Kidney glomerular epithelial cell (primary cell): Measurements from ENCODE around the gene VSIG10L2.
A peak's percentile ranks its signal among the peaks of the same experiment; 100 is the strongest.
"Not testable (repeated sequence)": the region's sequence is repeated elsewhere in the genome, so short reads cannot be mapped to it uniquely, and the experiment has no call there.

Experiments
- DNase-seq: peaks from one replicate; lab custom pipeline; 2025; lab: John Stamatoyannopoulos, UW

VSIG10L2 gene

GRCh38 chr11:125967515-125967914 is 21.7 kb downstream of the VSIG10L2 start:
- no peak for DNase-seq

GRCh38 chr11:125968354-125968753 is 22.5 kb downstream of the VSIG10L2 start:
- DNase-seq = no peak

- DNase-seq = no peak
Measured at GRCh38 chr11:125971618-125972017, 25.8 kb downstream of the VSIG10L2 start.

GRCh38 chr11:125974284-125974683 is 28.4 kb downstream of the VSIG10L2 start:
- no peak for DNase-seq

GRCh38 chr11:125975634-125976033 is 29.8 kb downstream of the VSIG10L2 start:
- no peak for DNase-seq

DNA sequence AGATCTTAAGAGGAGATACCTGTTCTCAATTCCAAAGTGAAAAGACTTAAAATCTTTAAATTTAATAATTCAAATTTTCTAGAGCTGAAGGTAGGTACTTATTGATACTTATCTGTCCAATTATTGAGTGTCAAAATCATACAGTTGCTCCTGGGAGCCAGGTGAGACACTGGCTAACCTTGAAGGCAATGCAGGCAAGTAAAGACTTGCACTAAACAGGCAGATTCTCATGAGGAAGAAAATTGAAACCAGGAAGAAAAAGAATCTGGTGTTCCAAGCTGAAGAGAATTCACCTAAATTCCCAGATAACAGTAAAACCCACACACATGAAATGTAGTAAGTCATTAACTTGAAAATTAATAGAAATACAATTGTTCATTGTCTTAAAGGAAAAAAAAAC is 30.3 kb downstream of the VSIG10L2 start:
- no peak for DNase-seq

GRCh38 chr11:125977333-125977732 is 31.5 kb downstream of the VSIG10L2 start:
- DNase-seq = no peak

DNA sequence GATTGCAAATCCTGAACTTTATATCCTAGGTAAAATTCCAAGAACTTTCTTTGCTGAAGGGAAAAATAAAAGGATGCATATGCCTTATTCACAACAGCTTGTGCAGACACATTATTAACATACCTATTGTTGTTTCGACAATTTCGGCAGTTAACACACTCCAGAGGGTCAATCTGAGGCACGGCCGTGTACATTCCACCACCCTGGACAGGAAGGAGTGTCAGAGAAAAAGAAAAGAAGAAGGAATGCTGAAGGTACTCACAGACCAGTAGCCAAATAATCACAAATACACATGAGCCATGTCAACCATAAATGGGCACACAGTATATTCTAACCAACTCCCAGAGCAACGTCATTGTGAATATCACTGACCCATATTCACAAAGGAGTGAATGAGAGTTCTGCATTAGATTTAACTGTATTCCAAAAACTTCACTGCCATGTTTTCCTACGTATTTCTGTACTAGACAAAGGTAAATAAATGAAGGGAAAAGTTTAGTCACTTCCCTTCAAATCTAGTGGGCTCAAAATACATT is 32.4 kb downstream of the VSIG10L2 start:
- no peak for DNase-seq

DNA sequence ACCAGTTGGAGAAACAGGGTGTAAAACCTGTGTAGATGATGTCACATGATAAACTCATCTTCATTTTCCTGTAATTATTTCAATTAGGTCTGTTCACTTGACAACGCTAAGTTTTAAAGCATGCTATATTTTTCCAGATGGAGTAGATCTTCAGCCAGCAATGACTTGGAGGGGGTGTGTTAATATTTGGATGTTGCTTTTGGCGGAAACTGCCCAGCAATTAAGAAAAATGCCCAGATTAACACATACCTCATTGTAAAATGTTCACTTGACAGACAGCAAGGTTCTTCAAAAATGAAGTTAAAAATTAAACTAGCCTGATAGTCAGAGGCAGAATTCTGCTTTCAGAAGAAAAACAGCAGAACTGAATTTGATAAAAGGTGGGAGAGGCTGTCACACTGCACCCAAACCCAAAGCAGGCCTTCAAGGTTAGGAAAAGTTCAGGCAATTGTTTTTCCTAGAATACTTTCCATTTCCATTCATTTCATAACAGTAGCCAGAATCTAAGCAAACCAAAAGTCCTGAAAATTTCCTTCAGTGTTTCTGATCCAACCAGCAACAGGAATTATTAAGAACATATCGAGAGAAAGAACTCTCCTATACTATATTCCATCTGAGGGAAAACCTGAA is 33.0 kb downstream of the VSIG10L2 start:
- no peak for DNase-seq

- no peak for DNase-seq
Measured at GRCh38 chr11:125979511-125979910, 33.7 kb downstream of the VSIG10L2 start.

GRCh38 chr11:125980436-125980835 is 34.6 kb downstream of the VSIG10L2 start:
- DNase-seq = no peak

DNA sequence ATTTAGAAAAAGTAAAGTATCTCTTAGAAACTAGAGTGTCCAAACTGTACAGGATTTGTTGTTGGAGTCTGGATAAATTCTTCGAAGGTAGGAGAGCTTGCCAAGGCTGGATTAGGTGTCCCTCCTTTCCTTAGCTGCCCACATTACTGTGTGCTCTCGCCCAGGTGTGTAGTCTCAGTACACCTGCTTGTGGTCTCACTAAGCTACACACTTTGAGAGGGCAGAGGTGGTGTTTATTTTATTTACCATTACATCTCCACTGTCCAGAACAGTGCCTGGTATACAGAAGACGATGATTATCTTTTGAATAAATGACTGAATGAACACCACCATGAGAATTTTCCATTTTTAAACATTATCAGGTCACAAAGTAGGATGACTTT is 36.5 kb downstream of the VSIG10L2 start:
- no peak for DNase-seq

DNA sequence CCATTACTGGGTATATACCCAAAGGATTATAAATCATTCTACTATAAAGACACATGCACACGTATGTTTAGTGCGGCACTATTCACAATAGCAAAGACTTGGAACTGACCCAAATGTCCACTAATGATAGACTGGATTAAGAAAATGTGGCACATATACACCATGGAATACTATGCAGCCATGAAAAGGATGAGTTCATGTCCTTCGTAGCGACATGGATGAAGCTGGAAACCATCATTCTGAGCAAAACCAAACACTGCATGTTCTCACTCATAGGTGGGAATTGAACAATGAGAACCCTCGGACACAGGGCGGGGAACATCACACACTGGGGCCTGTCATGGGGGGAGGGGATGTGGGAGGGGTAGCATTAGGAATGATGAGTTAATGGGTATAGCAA is 40.1 kb downstream of the VSIG10L2 start:
- not testable (repeated sequence) for DNase-seq

DNA sequence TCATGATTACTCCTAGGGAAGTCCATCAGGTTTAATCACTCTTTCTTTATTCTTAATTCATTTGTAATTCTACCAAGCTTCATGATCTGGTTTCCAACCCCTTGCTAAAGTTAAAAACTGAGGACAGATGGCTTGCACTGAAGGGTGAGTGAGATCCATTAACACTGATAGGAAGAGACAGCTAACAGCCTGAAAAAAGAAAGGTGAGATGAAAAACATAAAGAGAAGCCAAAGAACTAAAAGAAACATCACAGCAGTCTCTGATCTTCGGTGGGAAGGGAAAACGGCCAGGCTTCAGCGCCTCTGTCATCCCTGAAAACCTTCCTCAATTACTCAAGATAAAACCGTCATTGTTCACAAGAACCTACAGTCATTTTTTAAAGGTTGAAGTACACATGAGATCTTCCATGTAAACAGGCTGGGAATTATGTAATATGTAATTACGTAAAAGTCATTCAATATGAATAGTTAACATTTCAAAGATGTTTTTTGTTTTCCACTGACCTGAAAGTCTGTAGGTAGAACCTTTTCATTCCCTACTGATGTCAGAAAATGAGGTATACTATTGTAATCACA is 41.3 kb downstream of the VSIG10L2 start:
- DNase-seq = no peak

GRCh38 chr11:125990244-125990643 is 44.4 kb downstream of the VSIG10L2 start:
- peak; percentile 68 for DNase-seq

- DNase-seq = no peak
Measured at GRCh38 chr11:125992893-125993292, 47.0 kb downstream of the VSIG10L2 start.

DNA sequence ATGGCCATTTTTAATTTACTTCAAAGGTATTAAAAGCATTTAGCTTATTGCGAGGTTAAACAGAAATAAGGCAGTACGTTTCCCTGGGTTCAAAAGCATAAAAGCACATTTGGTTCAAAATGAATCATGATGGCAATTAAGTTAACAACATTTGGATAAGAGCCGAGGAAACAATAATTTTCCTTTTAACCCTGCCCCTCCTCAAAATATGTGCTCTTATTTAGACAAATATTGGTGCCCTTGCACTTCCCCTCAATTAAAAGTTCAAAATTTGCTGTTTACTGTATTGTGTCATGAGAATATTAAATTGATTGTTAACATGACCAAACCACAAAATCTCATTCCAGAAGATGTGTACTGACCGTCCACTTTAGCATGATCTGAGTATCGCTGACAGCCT is 48.7 kb downstream of the VSIG10L2 start:
- DNase-seq = no peak

DNA sequence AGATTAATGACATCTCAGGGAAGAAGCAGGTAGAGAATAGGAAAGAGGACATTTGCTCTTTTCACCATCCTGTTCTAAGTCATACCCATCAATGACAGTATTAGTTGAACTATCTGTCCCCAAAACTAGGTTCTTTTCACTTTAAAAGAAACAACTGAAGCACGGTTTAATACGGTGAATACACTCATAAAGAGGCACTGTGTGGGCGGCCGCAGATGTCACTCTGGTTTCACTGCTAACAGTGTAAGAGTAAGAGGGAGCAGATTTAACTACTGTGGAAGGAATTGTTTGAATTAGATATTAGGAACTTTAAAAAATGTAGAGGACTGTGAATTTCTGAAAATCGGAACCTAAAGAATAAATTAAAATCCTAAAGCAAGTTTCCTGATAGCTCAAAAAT is 49.5 kb downstream of the VSIG10L2 start:
- no peak for DNase-seq

DNA sequence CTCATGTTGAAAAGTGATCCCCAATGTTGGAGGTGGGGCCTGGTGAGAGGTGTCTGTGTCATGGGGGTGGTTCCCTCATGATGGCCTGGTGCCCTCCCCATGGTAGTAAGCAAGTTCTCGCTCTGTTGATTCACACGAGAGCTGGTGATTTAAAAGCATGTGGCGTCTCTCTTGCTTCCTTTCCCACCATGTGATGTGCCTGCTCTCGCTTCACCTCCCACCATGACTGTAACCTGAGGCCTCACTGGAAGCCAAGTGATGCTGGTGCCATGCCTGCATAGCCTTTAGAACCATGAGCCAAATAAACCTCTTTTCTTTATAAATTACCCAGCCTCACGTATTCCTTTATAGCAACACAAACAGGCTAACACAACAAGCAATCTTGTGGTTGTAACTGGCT is 52.4 kb downstream of the VSIG10L2 start:
- DNase-seq = no peak

- no peak for DNase-seq
Measured at GRCh38 chr11:125999234-125999880, 53.5 kb downstream of the VSIG10L2 start.

DNA sequence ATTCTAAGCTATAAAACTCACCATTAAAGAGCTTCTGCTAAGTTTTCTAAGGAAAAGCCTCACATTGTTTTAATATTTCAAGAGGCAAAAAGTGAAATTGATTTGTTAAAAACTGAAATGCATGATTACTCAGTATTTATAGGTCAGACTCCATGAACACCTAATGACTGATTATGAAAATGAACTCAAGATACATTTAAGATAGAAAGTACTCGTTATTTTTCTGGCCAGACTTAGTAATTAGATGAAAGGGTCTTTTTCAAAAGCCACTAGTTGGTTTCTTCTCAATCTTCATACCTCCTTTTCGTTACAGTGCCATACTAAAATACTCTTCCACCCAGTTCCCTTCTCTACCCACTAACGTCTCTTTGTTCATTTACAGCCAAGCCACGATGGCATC is 56.3 kb downstream of the VSIG10L2 start:
- DNase-seq = no peak
